GM23248 (cell line): ENCODE data around the gene GALNT13. TPM values are rescaled to one million over a fixed set of nuclear protein-coding genes. Genes with fewer than 3 reads are reported as not detected.

ENCODE experiments used
- DNase-seq: peaks from one replicate; pipeline ENCODE4 v3.0.0-alpha.2; 2015
- H2AFZ ChIP-seq: fragments of 200-600 bp; sonication (generic); 2 replicates; pipeline ENCODE4 v1.6.1; 2016; ENCODE audit warnings: antibody characterized with exemption
- H3F3A ChIP-seq: fragments of 200-600 bp; sonication (generic); 2 replicates; pipeline ENCODE4 v1.6.1; 2016; ENCODE audit warnings: mild to moderate bottlenecking, antibody characterized with exemption, mixed run types; ENCODE audit not compliant: insufficient read depth
- H3K27ac ChIP-seq: fragments of 200-600 bp; sonication (generic); 2 replicates; pipeline ENCODE4 v1.5.1; 2016; ENCODE audit warnings: mild to moderate bottlenecking
- H3K27me3 ChIP-seq: fragments of 200-600 bp; sonication (generic); replicated peaks from 2 replicates; pipeline ENCODE4 v1.6.1; 2016; ENCODE audit warnings: mild to moderate bottlenecking; ENCODE audit not compliant: insufficient read depth
- H3K36me3 ChIP-seq: fragments of 200-600 bp; sonication (generic); 2 replicates; pipeline ENCODE4 v1.6.1; 2016; ENCODE audit warnings: low read depth, mild to moderate bottlenecking
- H3K4me1 ChIP-seq: fragments of 200-600 bp; sonication (generic); 2 replicates; pipeline ENCODE4 v1.6.1; 2016; ENCODE audit warnings: mild to moderate bottlenecking; ENCODE audit not compliant: insufficient read depth
- H3K4me2 ChIP-seq: fragments of 200-600 bp; sonication (generic); one replicate; pipeline ENCODE4 v1.6.1; 2016; ENCODE audit warnings: mild to moderate bottlenecking; ENCODE audit not compliant: unreplicated experiment
- H3K4me3 ChIP-seq: fragments of 200-600 bp; sonication (generic); 2 replicates; pipeline ENCODE4 v1.5.1; 2016; ENCODE audit warnings: mild to moderate bottlenecking
- H3K79me2 ChIP-seq: fragments of 200-600 bp; sonication (generic); 2 replicates; pipeline ENCODE4 v1.6.1; 2016; ENCODE audit warnings: mild to moderate bottlenecking; ENCODE audit not compliant: insufficient read depth
- H3K9ac ChIP-seq: fragments of 200-600 bp; sonication (generic); 2 replicates; pipeline ENCODE4 v1.6.1; 2016; ENCODE audit warnings: mild to moderate bottlenecking
- H3K9me2 ChIP-seq: fragments of 200-600 bp; sonication (generic); 2 replicates; pipeline ENCODE4 v1.6.1; 2016; ENCODE audit warnings: mixed run types, mild to moderate bottlenecking, moderate library complexity; ENCODE audit not compliant: insufficient read depth
- H3K9me3 ChIP-seq: fragments of 200-600 bp; sonication (generic); one replicate; pipeline ENCODE4 v1.6.1; 2017; ENCODE audit warnings: low read depth
- H4K20me1 ChIP-seq: fragments of 200-600 bp; sonication (generic); 2 replicates; pipeline ENCODE4 v1.6.0; 2016; ENCODE audit not compliant: insufficient read depth
- EZH2 ChIP-seq: fragments of 200-600 bp; sonication (generic); IDR thresholded peaks from 2 replicates; pipeline ENCODE4 v1.6.1; 2018; ENCODE audit warnings: antibody characterized with exemption, mild to moderate bottlenecking; ENCODE audit not compliant: insufficient read depth, poor library complexity, severe bottlenecking
- EZH2phosphoT487 ChIP-seq: fragments of 200-600 bp; sonication (generic); IDR thresholded peaks from 2 replicates; pipeline ENCODE4 v1.6.1; 2018; ENCODE audit warnings: antibody characterized with exemption, moderate library complexity, mild to moderate bottlenecking, low read depth; ENCODE audit not compliant: insufficient read depth
- WGBS, 2 experiments: methylation state at CpG; one replicate each; pipeline ENCODE4 v1.1.6; 2015 to 2017; ENCODE audit warnings: low lambda C conversion rate in 2 of 2, low coverage in 1 of 2; ENCODE audit errors: missing lambda C conversion rate in 2 of 2; 5-methylcytosine and 5-hydroxymethylcytosine counted together
- in situ Hi-C: fragments of 300-500 bp; cut with MboI; formaldehyde crosslinking; loops from 2 replicates; pipeline ENCODE4 v1.15.0; 2020
- polyA plus RNA-seq: library from polyadenylated mRNA; unstranded; fragments of >200 nt; fragmentation: Nextera tagmentation; extraction: Ambion mirVana; gene quantifications from 2 replicates; pipeline ENCODE4 v1.2.1, GENCODE V29; 2016
- total RNA-seq: library from RNA; depleted of rRNA; stranded (reverse); fragments of >200 nt; shearing (Covaris generic); gene quantifications from 2 replicates; pipeline ENCODE4 v1.2.3, GENCODE V29; 2014

Gene GALNT13
- total and polyA plus RNA-seq, 2 experiments from 2014 or later, result 0.11 TPM; not detected in 1

DNA sequence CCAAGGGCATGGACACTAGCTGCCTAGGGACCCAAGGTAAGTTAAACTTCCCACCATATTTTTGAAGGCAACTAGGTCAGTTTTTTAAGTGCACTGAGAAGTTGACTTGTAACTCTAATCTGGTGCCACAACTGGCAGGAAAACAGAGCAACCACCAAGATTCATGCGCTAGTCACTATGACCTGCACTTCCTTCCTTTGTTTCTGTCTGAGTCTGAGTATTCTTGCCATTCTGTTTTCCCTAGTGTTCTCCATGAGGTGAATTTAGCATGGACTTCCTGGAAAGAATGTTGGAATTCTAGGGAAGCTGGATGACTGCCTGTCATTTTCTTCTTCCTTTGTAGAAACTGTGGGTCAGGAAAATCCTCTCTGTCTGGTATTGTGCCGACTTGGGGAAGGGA, 249.0 kb downstream of the GALNT13 start:
- Histone ChIP-seq H3K4me1 (no peaks in the 10 kb centered on the region), H2AFZ (no peak overlapping the region), H3F3A (no peaks in the 10 kb centered on the region), H3K9me3 (no peaks in the 10 kb centered on the region), H3K27ac (no peak overlapping the region), H3K79me2 (no peaks in the 10 kb centered on the region), H3K27me3 (no peaks in the 10 kb centered on the region), H4K20me1 (no peaks in the 10 kb centered on the region), H3K9ac (no peak overlapping the region), H3K9me2 (no peaks in the 10 kb centered on the region), H3K36me3 (no peaks in the 10 kb centered on the region), H3K4me3 (no peak overlapping the region), H3K4me2 (no peak overlapping the region)
- DNase-seq, result no peak
- in situ Hi-C loops, result no loop called here
- WGBS, 2 experiments, result 64 to 67% methylated on average over 2 of the region's 2 CpGs
- TF ChIP-seq EZH2 (no peak), EZH2phosphoT487 (no peak)

DNA sequence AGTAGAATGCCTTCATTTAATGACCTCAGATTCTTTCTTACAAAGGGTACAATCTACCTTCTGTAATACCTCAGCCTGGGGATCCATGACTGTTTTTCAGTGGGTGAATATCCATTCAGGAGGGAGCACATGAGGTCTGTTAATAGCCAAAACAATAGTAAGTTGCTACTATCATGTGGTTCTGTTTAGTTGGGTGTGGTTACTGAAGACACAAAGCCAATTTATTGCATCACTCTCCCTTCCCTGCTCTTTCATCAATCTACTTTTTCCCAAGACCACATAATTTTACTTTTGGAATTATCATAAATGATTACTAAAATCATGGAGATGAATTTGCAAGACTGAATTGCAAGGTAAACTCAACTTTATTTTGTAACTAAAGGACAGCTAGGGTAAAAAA, 254.2 kb downstream of the GALNT13 start:
- Histone ChIP-seq H3K4me2 (no peak overlapping the region), H3K4me3 (no peak overlapping the region), H3F3A (no peaks in the 10 kb centered on the region), H3K9me2 (no peaks in the 10 kb centered on the region; the same call in 1 of the 2 replicates), H3K9ac (no peak overlapping the region), H4K20me1 (no peaks in the 10 kb centered on the region), H3K9me3 (no peaks in the 10 kb centered on the region), H3K4me1 (no peaks in the 10 kb centered on the region), H3K27me3 (no peaks in the 10 kb centered on the region), H3K27ac (no peak overlapping the region), H2AFZ (peak overlapping the region; percentile 21; the same call in 1 of the 2 replicates), H3K36me3 (no peaks in the 10 kb centered on the region), H3K79me2 (no peaks in the 10 kb centered on the region)
- peak; percentile 52 for DNase-seq
- TF ChIP-seq EZH2phosphoT487 (no peak), EZH2 (no peak)
- in situ Hi-C loops, result no loop called here

DNA sequence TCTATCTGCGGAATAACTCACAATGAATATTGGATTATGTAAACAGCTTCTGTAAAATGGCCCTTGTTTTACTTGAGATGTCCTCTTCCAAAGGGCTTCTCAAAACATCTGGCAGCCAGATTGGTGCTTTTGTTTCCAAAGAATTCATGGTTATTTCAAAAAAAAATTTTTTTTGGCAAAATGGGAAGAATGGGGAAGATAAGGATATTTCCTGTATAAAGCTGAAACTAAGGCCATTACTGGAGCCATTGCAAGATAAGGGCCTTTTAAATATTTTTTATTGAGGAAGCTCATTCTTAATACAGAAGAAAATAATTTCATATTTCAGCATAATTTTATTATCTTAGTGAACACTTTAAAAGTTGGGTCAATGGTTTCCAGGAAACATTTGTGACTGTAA, 259.1 kb downstream of the GALNT13 start:
- Histone ChIP-seq H3K9ac (no peak overlapping the region), H2AFZ (no peak overlapping the region), H3K4me2 (no peak overlapping the region), H3K9me2 (no peaks in the 10 kb centered on the region; the same call in 1 of the 2 replicates), H4K20me1 (no peaks in the 10 kb centered on the region), H3K36me3 (no peaks in the 10 kb centered on the region), H3K27ac (no peak overlapping the region), H3K4me3 (no peak overlapping the region), H3K9me3 (no peaks in the 10 kb centered on the region), H3F3A (no peaks in the 10 kb centered on the region), H3K27me3 (no peaks in the 10 kb centered on the region), H3K4me1 (peaks cover 5% of the 10 kb centered on the region), H3K79me2 (no peaks in the 10 kb centered on the region)
- TF ChIP-seq EZH2, result no peak
- no peak for TF ChIP-seq EZH2phosphoT487
- WGBS, 2 experiments, result 13 to 28% methylated on average over 1 of the region's 1 CpG
- in situ Hi-C loops, result no loop called here
- peak; percentile 3 for DNase-seq

DNA sequence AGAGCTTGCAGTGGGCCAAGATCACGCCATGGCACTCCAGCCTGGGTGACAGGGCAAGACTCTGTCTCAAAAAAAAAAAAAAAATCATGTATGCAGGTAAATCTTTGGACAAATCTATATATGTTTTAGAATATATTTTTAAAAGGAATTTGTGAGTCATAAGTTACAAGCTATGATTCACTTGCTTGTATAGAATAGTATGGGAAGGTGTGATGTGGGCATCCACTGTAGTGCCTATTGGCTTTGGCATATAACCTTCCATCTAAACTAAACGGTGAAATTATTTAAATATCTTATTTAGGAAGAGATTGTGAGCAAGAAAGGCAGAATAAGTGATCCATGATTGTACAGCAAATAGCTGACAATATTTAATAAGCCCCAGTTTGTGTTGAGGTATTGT, 261.1 kb downstream of the GALNT13 start:
- H3K9me2 ChIP-seq, result no peaks in the 10 kb centered on the region; the same call in 1 of the 2 replicates
- no peaks in the 10 kb centered on the region for H3F3A ChIP-seq
- WGBS, 2 experiments, result 88 to 93% methylated on average over 2 of the region's 2 CpGs
- DNase-seq, result no peak
- H3K79me2 ChIP-seq, result no peaks in the 10 kb centered on the region
- no peak overlapping the region for H3K27ac ChIP-seq
- H3K4me1 ChIP-seq, result peaks cover 5% of the 10 kb centered on the region
- H3K27me3 ChIP-seq, result no peaks in the 10 kb centered on the region
- no peaks in the 10 kb centered on the region for H3K9me3 ChIP-seq
- no peaks in the 10 kb centered on the region for H3K36me3 ChIP-seq
- no peak overlapping the region for H2AFZ ChIP-seq
- no peak overlapping the region for H3K9ac ChIP-seq
- H3K4me3 ChIP-seq, result no peak overlapping the region
- H3K4me2 ChIP-seq, result no peak overlapping the region
- TF ChIP-seq EZH2phosphoT487, result no peak
- no peak for TF ChIP-seq EZH2
- no peaks in the 10 kb centered on the region for H4K20me1 ChIP-seq
- in situ Hi-C loops, result no loop called here

DNA sequence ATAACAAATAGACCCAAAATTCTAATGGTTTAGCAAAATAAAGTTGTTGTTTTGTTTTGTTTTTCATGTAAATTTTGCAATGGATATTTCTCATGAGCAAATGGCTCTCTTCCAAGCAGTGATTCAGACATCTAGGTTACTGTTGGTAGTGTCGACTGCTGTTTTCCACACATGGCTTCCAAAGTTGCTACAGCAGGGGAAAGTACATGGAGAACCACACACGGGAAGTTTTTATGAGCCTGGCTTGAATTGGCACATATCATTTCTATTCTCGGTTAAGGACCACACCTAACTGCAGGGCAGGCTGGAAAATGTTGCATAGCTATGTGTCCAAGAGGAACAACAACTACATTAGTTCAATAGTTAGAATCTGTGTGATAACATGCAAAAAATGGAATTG, 262.1 kb downstream of the GALNT13 start:
- in situ Hi-C loops, result no loop called here
- no peaks in the 10 kb centered on the region for H4K20me1 ChIP-seq
- H3K4me3 ChIP-seq, result no peak overlapping the region
- peak overlapping the region; percentile 34 for H3K27ac ChIP-seq
- no peaks in the 10 kb centered on the region for H3K9me3 ChIP-seq
- no peak overlapping the region for H2AFZ ChIP-seq
- H3K4me2 ChIP-seq, result peak overlapping the region; percentile 43
- H3K9ac ChIP-seq, result 0 out of 2 replicates have a peak overlapping the region, but pooled peaks have one; percentile 11
- no peaks in the 10 kb centered on the region for H3F3A ChIP-seq
- H3K79me2 ChIP-seq, result no peaks in the 10 kb centered on the region
- 3 to 9% methylated on average over 3 of the region's 3 CpGs for WGBS, 2 experiments
- H3K36me3 ChIP-seq, result no peaks in the 10 kb centered on the region
- H3K27me3 ChIP-seq, result no peaks in the 10 kb centered on the region
- no peaks in the 10 kb centered on the region for H3K9me2 ChIP-seq
- peaks cover 5% of the 10 kb centered on the region for H3K4me1 ChIP-seq
- DNase-seq, result peak; percentile 88
- TF ChIP-seq EZH2 (no peak), EZH2phosphoT487 (no peak)
